Ishikawa (cell line): ENCODE results near the gene GBX2.
A peak's percentile ranks its signal among the peaks of the same experiment; 100 is the strongest.

Experiments
- CEBPB ChIP-seq: IDR thresholded peaks from 2 replicates; pipeline ENCODE4 v1.6.1; 2012
- CREB1 ChIP-seq: IDR thresholded peaks from 2 replicates; pipeline ENCODE4 v1.6.1; 2012; ENCODE audit warnings: low read depth
- EP300 ChIP-seq: IDR thresholded peaks from 2 replicates; pipeline ENCODE4 v1.6.1; 2012; ENCODE audit warnings: borderline replicate concordance
- MAX ChIP-seq: IDR thresholded peaks from 2 replicates; pipeline ENCODE4 v1.6.1; 2012
- NFIC ChIP-seq: IDR thresholded peaks from 2 replicates; pipeline ENCODE4 v1.6.1; 2012
- RAD21 ChIP-seq: IDR thresholded peaks from 2 replicates; pipeline ENCODE4 v1.6.1; 2012; ENCODE audit warnings: low read depth
- TAF1 ChIP-seq: IDR thresholded peaks from 2 replicates; pipeline ENCODE4 v1.6.1; 2012; ENCODE audit warnings: low read depth, mild to moderate bottlenecking
- YY1 ChIP-seq: IDR thresholded peaks from 2 replicates; pipeline ENCODE4 v1.6.1; 2012; ENCODE audit warnings: low read depth
- TF ChIP-seq, protein P1 (sequence below): IDR thresholded peaks from 2 replicates; pipeline ENCODE4 v1.6.1; 2012

DNA sequence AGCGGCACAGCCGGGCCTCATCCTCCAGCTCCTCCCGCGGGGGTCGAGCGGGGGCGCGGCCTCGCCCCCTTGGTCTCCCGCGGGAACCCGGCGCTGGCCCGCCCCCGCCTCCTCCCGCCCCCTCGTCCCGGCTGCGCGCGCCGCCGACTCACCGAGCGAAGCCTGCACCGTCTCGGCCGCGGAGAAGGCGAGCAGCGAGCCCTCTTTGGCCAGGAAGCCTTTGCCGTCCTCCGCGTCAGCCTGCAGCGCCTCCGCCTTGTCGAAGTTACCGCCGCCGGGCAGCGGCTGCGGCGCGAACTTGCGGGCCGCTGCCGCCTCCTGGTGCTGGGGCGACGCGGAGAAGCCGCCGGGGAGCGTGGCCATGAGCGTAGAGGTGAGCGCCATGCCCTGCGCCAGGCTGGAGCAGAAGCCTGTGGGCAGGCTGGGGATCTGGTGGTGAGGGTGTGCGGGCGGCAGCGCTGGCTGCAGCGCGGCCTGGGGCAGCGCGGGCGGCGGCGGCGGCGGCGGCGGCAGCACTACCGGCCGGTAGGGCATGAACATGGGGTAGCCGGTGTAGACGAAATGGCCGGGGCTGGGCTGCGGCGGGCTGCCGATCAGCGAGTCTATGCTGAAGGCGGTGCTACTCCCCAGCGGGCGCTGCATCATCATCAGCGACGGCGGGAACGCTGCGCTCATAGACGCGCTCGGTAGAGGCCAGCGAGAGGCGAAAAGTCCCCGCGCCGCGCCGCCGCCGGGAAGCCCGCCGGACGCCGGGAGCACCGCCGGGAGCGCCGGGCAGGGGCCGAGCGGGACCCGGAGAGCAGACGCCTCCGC is 683 bp downstream of the GBX2 start:
- TF ChIP-seq MAX (peak; percentile 52), EP300 (no peak), CEBPB (no peak), TAF1 (0 out of 2 replicates have a peak, but pooled peaks have one; percentile 15), YY1 (no peak), NFIC (no peak), CREB1 (no peak), RAD21 (no peak; the same call in 1 of the 2 replicates)
- TF ChIP-seq, protein P1, sequence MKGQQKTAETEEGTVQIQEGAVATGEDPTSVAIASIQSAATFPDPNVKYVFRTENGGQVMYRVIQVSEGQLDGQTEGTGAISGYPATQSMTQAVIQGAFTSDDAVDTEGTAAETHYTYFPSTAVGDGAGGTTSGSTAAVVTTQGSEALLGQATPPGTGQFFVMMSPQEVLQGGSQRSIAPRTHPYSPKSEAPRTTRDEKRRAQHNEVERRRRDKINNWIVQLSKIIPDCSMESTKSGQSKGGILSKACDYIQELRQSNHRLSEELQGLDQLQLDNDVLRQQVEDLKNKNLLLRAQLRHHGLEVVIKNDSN: no peak
